OCI-LY3 (cell line): Measurements from ENCODE around the gene SETBP1.

ENCODE experiments used
- EZH2phosphoT487 ChIP-seq: fragments of 200-600 bp; shearing (Covaris generic); IDR thresholded peaks from 2 replicates; pipeline ENCODE4 v1.6.1; 2018; ENCODE audit warnings: antibody characterized with exemption, mixed run types, low read depth
- TF ChIP-seq, protein P1 (sequence below): fragments of 200-600, 300-600 bp; sonication (generic); IDR thresholded peaks from 2 replicates; pipeline ENCODE4 v1.5.1; 2014; ENCODE audit warnings: antibody characterized with exemption, low read length, low read depth

DNA sequence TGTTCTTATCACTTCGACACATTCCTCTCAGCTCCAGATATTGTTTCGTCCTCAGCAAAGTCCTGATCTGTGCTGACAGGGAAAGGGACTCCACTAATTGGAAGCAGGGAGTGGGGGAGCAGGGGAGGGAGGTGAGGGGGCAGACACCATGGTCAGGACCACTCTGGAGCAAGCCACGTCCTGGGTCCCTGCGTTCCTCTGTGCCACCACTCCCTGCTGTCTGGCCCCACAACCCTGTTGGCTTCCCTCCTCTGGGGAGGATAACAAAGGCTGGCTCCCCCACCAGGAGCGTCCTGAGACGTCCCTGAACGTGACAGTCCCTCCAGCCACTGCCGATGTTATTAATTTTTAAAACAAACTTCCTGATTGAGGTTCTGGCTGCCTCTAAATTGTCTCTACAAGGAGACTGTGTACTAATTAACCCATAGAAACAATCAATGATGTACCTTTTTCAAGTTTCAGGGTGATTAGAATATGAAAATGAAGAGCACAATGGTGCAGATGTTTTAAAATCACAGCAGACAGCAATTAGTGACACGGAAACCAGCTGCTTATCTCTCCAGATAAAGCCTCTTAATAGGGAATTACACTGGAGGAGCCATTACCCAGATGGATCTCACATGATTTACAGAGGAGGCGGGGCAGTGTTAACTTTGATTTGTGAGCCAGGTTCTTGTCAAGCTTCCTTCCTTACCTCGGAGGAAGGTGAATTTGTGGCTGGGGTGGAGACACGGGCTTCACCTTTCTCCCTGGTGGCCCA lies 257.5 kb downstream of the SETBP1 start:
- TF ChIP-seq, protein P1, sequence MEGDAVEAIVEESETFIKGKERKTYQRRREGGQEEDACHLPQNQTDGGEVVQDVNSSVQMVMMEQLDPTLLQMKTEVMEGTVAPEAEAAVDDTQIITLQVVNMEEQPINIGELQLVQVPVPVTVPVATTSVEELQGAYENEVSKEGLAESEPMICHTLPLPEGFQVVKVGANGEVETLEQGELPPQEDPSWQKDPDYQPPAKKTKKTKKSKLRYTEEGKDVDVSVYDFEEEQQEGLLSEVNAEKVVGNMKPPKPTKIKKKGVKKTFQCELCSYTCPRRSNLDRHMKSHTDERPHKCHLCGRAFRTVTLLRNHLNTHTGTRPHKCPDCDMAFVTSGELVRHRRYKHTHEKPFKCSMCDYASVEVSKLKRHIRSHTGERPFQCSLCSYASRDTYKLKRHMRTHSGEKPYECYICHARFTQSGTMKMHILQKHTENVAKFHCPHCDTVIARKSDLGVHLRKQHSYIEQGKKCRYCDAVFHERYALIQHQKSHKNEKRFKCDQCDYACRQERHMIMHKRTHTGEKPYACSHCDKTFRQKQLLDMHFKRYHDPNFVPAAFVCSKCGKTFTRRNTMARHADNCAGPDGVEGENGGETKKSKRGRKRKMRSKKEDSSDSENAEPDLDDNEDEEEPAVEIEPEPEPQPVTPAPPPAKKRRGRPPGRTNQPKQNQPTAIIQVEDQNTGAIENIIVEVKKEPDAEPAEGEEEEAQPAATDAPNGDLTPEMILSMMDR: no peak
- no peak for TF ChIP-seq EZH2phosphoT487
